Liver (tissue), 9 donors: ENCODE measurements around the gene RFNG. TPM values are rescaled to one million over a fixed set of nuclear protein-coding genes. Genes with fewer than 3 reads are reported as not detected.
A peak's percentile ranks its signal among the peaks of the same experiment; 100 is the strongest.

Source experiments
- DNase-seq: peaks from one replicate; pipeline ENCODE4 v3.0.0-alpha.2; 2017; ENCODE audit warnings: low spot score
- H3K27ac ChIP-seq, 2 donors: one replicate each; pipeline ENCODE4 v1.7.0; 2013; ENCODE audit warnings: inconsistent platforms in 2 of 2, low read length in 2 of 2, control low read depth in 1 of 2, low read depth in 1 of 2, mild to moderate bottlenecking in 1 of 2
- H3K27me3 ChIP-seq, 4 donors: one replicate each; pipeline versions ENCODE4 v1.6.1 to v1.7.0; 2013; ENCODE audit warnings: low read length in 3 of 4, inconsistent platforms in 1 of 4, mild to moderate bottlenecking in 1 of 4, moderate library complexity in 1 of 4; ENCODE audit not compliant: control insufficient read depth in 4 of 4, insufficient read depth in 4 of 4
- H3K36me3 ChIP-seq, 4 donors: one replicate each; pipeline versions ENCODE4 v1.6.1 to v1.7.0; 2013; ENCODE audit warnings: low read length in 3 of 4, mild to moderate bottlenecking in 3 of 4, low read depth in 1 of 4, moderate library complexity in 1 of 4; ENCODE audit not compliant: control insufficient read depth in 4 of 4, insufficient read depth in 3 of 4
- H3K4me1 ChIP-seq, 4 donors: one replicate each; pipeline versions ENCODE4 v1.6.1 to v1.7.0; 2013; ENCODE audit warnings: low read length in 3 of 4, mild to moderate bottlenecking in 3 of 4, moderate library complexity in 1 of 4; ENCODE audit not compliant: control insufficient read depth in 4 of 4, insufficient read depth in 4 of 4
- H3K4me3 ChIP-seq, 3 donors: one replicate each; pipeline versions ENCODE4 v1.6.1 to v1.7.0; 2013; ENCODE audit warnings: low read length in 3 of 3, control low read depth in 1 of 3, low read depth in 1 of 3, mild to moderate bottlenecking in 1 of 3
- H3K9ac ChIP-seq, 2 donors: one replicate each; pipeline ENCODE4 v1.7.0; 2013; ENCODE audit warnings: low read length in 2 of 2, mild to moderate bottlenecking in 2 of 2, moderate library complexity in 2 of 2, control low read depth in 1 of 2, low read depth in 1 of 2
- H3K9me3 ChIP-seq, 4 donors: one replicate each; pipeline versions ENCODE4 v1.6.1 to v1.7.0; 2013; ENCODE audit warnings: low read length in 3 of 4; ENCODE audit not compliant: control insufficient read depth in 4 of 4
- CTCF ChIP-seq: fragments of 150-350 bp; IDR thresholded peaks from 2 replicates; pipeline ENCODE4 v1.5.1; 2017; ENCODE audit warnings: improper control_type of control experiment, low read depth, low read length; ENCODE audit not compliant: missing input control
- EGR1 ChIP-seq, 2 donors: IDR thresholded peaks; 2 replicates each; pipeline ENCODE4 v1.6.1; 2016 to 2018; ENCODE audit warnings: antibody characterized with exemption in 2 of 2, low read depth in 2 of 2
- GABPA ChIP-seq, 2 donors: IDR thresholded peaks in 1 of 2; conservative IDR thresholded peaks in 1 of 2; 2 replicates each; pipeline ENCODE4 v1.6.1; 2016; ENCODE audit warnings: antibody characterized with exemption in 2 of 2, mild to moderate bottlenecking in 1 of 2, moderate library complexity in 1 of 2
- HNF4G ChIP-seq: IDR thresholded peaks from 2 replicates; pipeline ENCODE4 v1.6.1; 2016; ENCODE audit warnings: antibody characterized with exemption
- JUND ChIP-seq, 2 donors: IDR thresholded peaks; 2 replicates each; pipeline ENCODE4 v1.6.1; 2016; ENCODE audit warnings: antibody characterized with exemption in 2 of 2
- NR2F2 ChIP-seq: IDR thresholded peaks from 2 replicates; pipeline ENCODE4 v1.6.1; 2016; ENCODE audit warnings: antibody characterized with exemption
- RXRA ChIP-seq, 2 donors: IDR thresholded peaks; 2 replicates each; pipeline ENCODE4 v1.6.1; 2017 to 2018; ENCODE audit warnings: antibody characterized with exemption in 2 of 2, mild to moderate bottlenecking in 1 of 2
- SP1 ChIP-seq: IDR thresholded peaks from 2 replicates; pipeline ENCODE4 v1.6.1; 2018; ENCODE audit warnings: antibody characterized with exemption, mild to moderate bottlenecking
- TAF1 ChIP-seq: conservative IDR thresholded peaks from 2 replicates; pipeline ENCODE4 v1.6.1; 2016; ENCODE audit warnings: antibody characterized with exemption, mild to moderate bottlenecking
- YY1 ChIP-seq: IDR thresholded peaks from 2 replicates; pipeline ENCODE4 v1.6.1; 2016; ENCODE audit warnings: antibody characterized with exemption, mild to moderate bottlenecking
- WGBS: extraction: QIAGEN DNeasy Blood & Tissue Kit; methylation state at CpG from one replicate; pipeline ENCODE4 v1.1.7; 2013; 5-methylcytosine and 5-hydroxymethylcytosine counted together
- polyA plus RNA-seq, 2 donors: library from polyadenylated mRNA; stranded (reverse) in 1 of 2; unstranded in 1 of 2; fragments of 200-250 nt in 1 of 2; fragments of >200 nt in 1 of 2; fragmentation: Nextera tagmentation in 1 of 2; extraction: Ambion mirVana in 1 of 2; gene quantifications; one replicate each; pipeline versions ENCODE4 v1.2.1 to v1.2.3, GENCODE V29; 2013 to 2015
- total RNA-seq, 2 donors: library from RNA; depleted of rRNA; stranded (reverse); fragments of >200 nt; gene quantifications; one replicate each; pipeline ENCODE4 v1.2.3, GENCODE V29; 2014
- TF ChIP-seq, protein P1 (sequence below): IDR thresholded peaks from 2 replicates; pipeline ENCODE4 v1.6.1; 2016; ENCODE audit warnings: antibody characterized with exemption
- TF ChIP-seq, protein P2 (sequence below): IDR thresholded peaks from 2 replicates; pipeline ENCODE4 v1.6.1; 2016; ENCODE audit warnings: antibody characterized with exemption
- TF ChIP-seq, protein P3 (sequence below): IDR thresholded peaks from 2 replicates; pipeline ENCODE4 v1.6.1; 2016; ENCODE audit warnings: antibody characterized with exemption, mild to moderate bottlenecking
- TF ChIP-seq, protein P4 (sequence below): IDR thresholded peaks from 2 replicates; pipeline ENCODE4 v1.6.1; 2016; ENCODE audit warnings: antibody characterized with exemption
- donor health status: healthy.
- donor health status: healthy.
- donor health status: healthy.
- donor health status: healthy.
- donor health status: healthy.

RFNG gene
- total and polyA plus RNA-seq, 4 donors = 15.0 to 36.0 (median 23.4) TPM

- H3K9ac ChIP-seq = no peak overlapping the region
- H3K4me1 ChIP-seq = peaks cover 17 to 39% (median 30%) of the 10 kb centered on the region in 4 donors
- TF ChIP-seq TAF1 (no peak), HNF4G (no peak)
- H3K4me3 ChIP-seq = no peak overlapping the region
- H3K27ac ChIP-seq = no peak overlapping the region
- no peak for DNase-seq
- no peaks in the 10 kb centered on the region for H3K27me3 ChIP-seq
- H3K9me3 ChIP-seq = no peaks in the 10 kb centered on the region
- WGBS = 94% methylated on average over 38 of the region's 38 CpGs
- H3K36me3 ChIP-seq = peaks cover 4 to 45% (median 19%) of the 10 kb centered on the region in 4 donors
Observed at GRCh38 chr17:82054351-82055022, 2.9 kb upstream of the RFNG start.

- H3K9ac ChIP-seq = no peak overlapping the region
- no peaks in the 10 kb centered on the region for H3K9me3 ChIP-seq
- H3K4me3 ChIP-seq = no peak overlapping the region
- DNase-seq = no peak
- H3K27me3 ChIP-seq = no peaks in the 10 kb centered on the region
- 96% methylated on average over 28 of the region's 28 CpGs for WGBS
- peaks cover 22 to 46% (median 38%) of the 10 kb centered on the region in 4 donors for H3K4me1 ChIP-seq
- TF ChIP-seq SP1 = no peak
- no peak for TF ChIP-seq HNF4G
- TF ChIP-seq, protein P1, sequence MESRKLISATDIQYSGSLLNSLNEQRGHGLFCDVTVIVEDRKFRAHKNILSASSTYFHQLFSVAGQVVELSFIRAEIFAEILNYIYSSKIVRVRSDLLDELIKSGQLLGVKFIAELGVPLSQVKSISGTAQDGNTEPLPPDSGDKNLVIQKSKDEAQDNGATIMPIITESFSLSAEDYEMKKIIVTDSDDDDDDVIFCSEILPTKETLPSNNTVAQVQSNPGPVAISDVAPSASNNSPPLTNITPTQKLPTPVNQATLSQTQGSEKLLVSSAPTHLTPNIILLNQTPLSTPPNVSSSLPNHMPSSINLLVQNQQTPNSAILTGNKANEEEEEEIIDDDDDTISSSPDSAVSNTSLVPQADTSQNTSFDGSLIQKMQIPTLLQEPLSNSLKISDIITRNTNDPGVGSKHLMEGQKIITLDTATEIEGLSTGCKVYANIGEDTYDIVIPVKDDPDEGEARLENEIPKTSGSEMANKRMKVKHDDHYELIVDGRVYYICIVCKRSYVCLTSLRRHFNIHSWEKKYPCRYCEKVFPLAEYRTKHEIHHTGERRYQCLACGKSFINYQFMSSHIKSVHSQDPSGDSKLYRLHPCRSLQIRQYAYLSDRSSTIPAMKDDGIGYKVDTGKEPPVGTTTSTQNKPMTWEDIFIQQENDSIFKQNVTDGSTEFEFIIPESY = no peak
- peaks cover 5 to 37% (median 19%) of the 10 kb centered on the region in 4 donors for H3K36me3 ChIP-seq
- no peak overlapping the region for H3K27ac ChIP-seq
Observed at GRCh38 chr17:82053556-82054263, 2.1 kb upstream of the RFNG start.

- Histone ChIP-seq H3K27me3 (no peaks in the 10 kb centered on the region), H3K4me1 (peaks cover 23 to 52% (median 43%) of the 10 kb centered on the region in 4 donors), H3K9me3 (no peaks in the 10 kb centered on the region), H3K36me3 (peaks cover 5 to 32% (median 18%) of the 10 kb centered on the region in 4 donors), H3K9ac (no peak overlapping the region), H3K27ac (no peak overlapping the region), H3K4me3 (peak overlapping the region in 1 of 3 donors; percentile 94)
- WGBS = 91% methylated on average over 19 of the region's 19 CpGs
- no peak for DNase-seq
- no peak for TF ChIP-seq EGR1 (IDR thresholded peaks at IDR 0.05; ENCODE audit: low read depth in 2 of 2)
- TF ChIP-seq, protein P2, sequence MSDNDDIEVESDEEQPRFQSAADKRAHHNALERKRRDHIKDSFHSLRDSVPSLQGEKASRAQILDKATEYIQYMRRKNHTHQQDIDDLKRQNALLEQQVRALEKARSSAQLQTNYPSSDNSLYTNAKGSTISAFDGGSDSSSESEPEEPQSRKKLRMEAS = no peak
- TF ChIP-seq, protein P3, sequence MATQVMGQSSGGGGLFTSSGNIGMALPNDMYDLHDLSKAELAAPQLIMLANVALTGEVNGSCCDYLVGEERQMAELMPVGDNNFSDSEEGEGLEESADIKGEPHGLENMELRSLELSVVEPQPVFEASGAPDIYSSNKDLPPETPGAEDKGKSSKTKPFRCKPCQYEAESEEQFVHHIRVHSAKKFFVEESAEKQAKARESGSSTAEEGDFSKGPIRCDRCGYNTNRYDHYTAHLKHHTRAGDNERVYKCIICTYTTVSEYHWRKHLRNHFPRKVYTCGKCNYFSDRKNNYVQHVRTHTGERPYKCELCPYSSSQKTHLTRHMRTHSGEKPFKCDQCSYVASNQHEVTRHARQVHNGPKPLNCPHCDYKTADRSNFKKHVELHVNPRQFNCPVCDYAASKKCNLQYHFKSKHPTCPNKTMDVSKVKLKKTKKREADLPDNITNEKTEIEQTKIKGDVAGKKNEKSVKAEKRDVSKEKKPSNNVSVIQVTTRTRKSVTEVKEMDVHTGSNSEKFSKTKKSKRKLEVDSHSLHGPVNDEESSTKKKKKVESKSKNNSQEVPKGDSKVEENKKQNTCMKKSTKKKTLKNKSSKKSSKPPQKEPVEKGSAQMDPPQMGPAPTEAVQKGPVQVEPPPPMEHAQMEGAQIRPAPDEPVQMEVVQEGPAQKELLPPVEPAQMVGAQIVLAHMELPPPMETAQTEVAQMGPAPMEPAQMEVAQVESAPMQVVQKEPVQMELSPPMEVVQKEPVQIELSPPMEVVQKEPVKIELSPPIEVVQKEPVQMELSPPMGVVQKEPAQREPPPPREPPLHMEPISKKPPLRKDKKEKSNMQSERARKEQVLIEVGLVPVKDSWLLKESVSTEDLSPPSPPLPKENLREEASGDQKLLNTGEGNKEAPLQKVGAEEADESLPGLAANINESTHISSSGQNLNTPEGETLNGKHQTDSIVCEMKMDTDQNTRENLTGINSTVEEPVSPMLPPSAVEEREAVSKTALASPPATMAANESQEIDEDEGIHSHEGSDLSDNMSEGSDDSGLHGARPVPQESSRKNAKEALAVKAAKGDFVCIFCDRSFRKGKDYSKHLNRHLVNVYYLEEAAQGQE = no peak
- TF ChIP-seq YY1 = no peak
- TF ChIP-seq CTCF = no peak
- TF ChIP-seq GABPA (IDR thresholded peaks at IDR 0.05 in 1 of 2, conservative IDR thresholded peaks at IDR 0.05 in 1 of 2) = no peak
- TF ChIP-seq TAF1 = no peak
- no peak for TF ChIP-seq HNF4G
- TF ChIP-seq, protein P1 = no peak
- TF ChIP-seq JUND (IDR thresholded peaks at IDR 0.05) = no peak
- TF ChIP-seq, protein P4, sequence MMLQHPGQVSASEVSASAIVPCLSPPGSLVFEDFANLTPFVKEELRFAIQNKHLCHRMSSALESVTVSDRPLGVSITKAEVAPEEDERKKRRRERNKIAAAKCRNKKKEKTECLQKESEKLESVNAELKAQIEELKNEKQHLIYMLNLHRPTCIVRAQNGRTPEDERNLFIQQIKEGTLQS = no peak
- TF ChIP-seq NR2F2 = no peak
- TF ChIP-seq RXRA (IDR thresholded peaks at IDR 0.05) = no peak
Observed at GRCh38 chr17:82053130-82053529, 1.5 kb upstream of the RFNG start.
